ENCODE measurements around the gene DENND1A.

The DENND1A gene

GRCh38 chr9:123456011-123456410, 473.9 kb downstream of the DENND1A start:
- no peak for DNase-seq (ENCODE audit: insufficient read length, low spot score)
- FAIRE-seq, result no peak
- no peak for TF ChIP-seq CTCF (IDR thresholded peaks at IDR 0.05; ENCODE audit: insufficient read depth, missing control alignments)

GRCh38 chr9:123455187-123455586, 474.7 kb downstream of the DENND1A start:
- TF ChIP-seq CTCF (IDR thresholded peaks at IDR 0.05; ENCODE audit: insufficient read depth, missing control alignments), result no peak
- FAIRE-seq (no peak), DNase-seq (ENCODE audit: insufficient read length, low spot score) (no peak)

- no peak for DNase-seq (ENCODE audit: insufficient read length, low spot score)
- TF ChIP-seq CTCF (IDR thresholded peaks at IDR 0.05; ENCODE audit: insufficient read depth, missing control alignments), result no peak
- FAIRE-seq, result no peak
Measured at GRCh38 chr9:123454361-123454760, 475.6 kb downstream of the DENND1A start.

GRCh38 chr9:123453831-123454321, 476.1 kb downstream of the DENND1A start:
- DNase-seq (ENCODE audit: insufficient read length, low spot score), result no peak
- no peak for FAIRE-seq
- TF ChIP-seq CTCF (IDR thresholded peaks at IDR 0.05; ENCODE audit: insufficient read depth, missing control alignments), result no peak

GRCh38 chr9:123453076-123453667, 476.8 kb downstream of the DENND1A start:
- TF ChIP-seq CTCF (IDR thresholded peaks at IDR 0.05; ENCODE audit: insufficient read depth, missing control alignments), result no peak
- DNase-seq (ENCODE audit: insufficient read length, low spot score) (no peak), FAIRE-seq (no peak)

GRCh38 chr9:123450996-123451395, 478.9 kb downstream of the DENND1A start:
- FAIRE-seq, result no peak
- TF ChIP-seq CTCF (IDR thresholded peaks at IDR 0.05; ENCODE audit: insufficient read depth, missing control alignments), result no peak
- no peak for DNase-seq (ENCODE audit: insufficient read length, low spot score)

- TF ChIP-seq CTCF (IDR thresholded peaks at IDR 0.05; ENCODE audit: insufficient read depth, missing control alignments), result no peak
Measured at GRCh38 chr9:123450098-123450770, 479.7 kb downstream of the DENND1A start.

More at GRCh38 chr9:123450098-123450770, 479.7 kb downstream of the DENND1A start:
- DNase-seq (ENCODE audit: insufficient read length, low spot score) (no peak), FAIRE-seq (no peak)

All from D721Med (cell line).